Parathyroid adenoma (tissue), 2 donors: ENCODE results near the gene PRC1.

Experiments
- H2AFZ ChIP-seq: fragments of 300-600 bp; sonication (generic); one replicate; pipeline ENCODE4 v1.7.0; 2017; ENCODE audit warnings: antibody characterized with exemption, mild to moderate bottlenecking
- H3K27ac ChIP-seq: fragments of 300-600 bp; sonication (generic); one replicate; pipeline ENCODE4 v1.7.0; 2017
- H3K27me3 ChIP-seq: fragments of 300-600 bp; sonication (generic); one replicate; pipeline ENCODE4 v1.7.0; 2017; ENCODE audit warnings: low read length; ENCODE audit not compliant: control insufficient read depth, insufficient read depth
- H3K36me3 ChIP-seq: fragments of 300-600 bp; sonication (generic); one replicate; pipeline ENCODE4 v1.7.0; 2017; ENCODE audit warnings: low read length; ENCODE audit not compliant: control insufficient read depth, insufficient read depth
- H3K4me1 ChIP-seq: fragments of 300-600 bp; sonication (generic); one replicate; pipeline ENCODE4 v1.7.0; 2017; ENCODE audit warnings: control low read depth
- H3K4me2 ChIP-seq: fragments of 300-600 bp; sonication (generic); one replicate; pipeline ENCODE4 v1.7.0; 2017; ENCODE audit warnings: low read length
- H3K4me3 ChIP-seq: fragments of 300-600 bp; sonication (generic); one replicate; pipeline ENCODE4 v1.7.0; 2017; ENCODE audit warnings: low read depth, low read length
- H3K79me2 ChIP-seq: fragments of 300-600 bp; sonication (generic); one replicate; pipeline ENCODE4 v1.7.0; 2017; ENCODE audit warnings: control low read depth
- H3K9ac ChIP-seq: fragments of 300-600 bp; sonication (generic); one replicate; pipeline ENCODE4 v1.7.0; 2017; ENCODE audit warnings: mild to moderate bottlenecking
- H3K9me3 ChIP-seq: fragments of 300-600 bp; sonication (generic); one replicate; pipeline ENCODE4 v1.7.0; 2017; ENCODE audit warnings: low read length; ENCODE audit not compliant: control insufficient read depth
- CTCF ChIP-seq: fragments of 300-600 bp; sonication (generic); IDR thresholded peaks from one replicate; pipeline ENCODE4 v1.7.0; 2017; ENCODE audit warnings: antibody characterized with exemption, mild to moderate bottlenecking
- donor health status: primary hyperparathyroidism.

The PRC1 gene

GRCh38 chr15:90933301-90933700, 61.0 kb downstream of the PRC1 start:
- no peak for TF ChIP-seq CTCF
- H3K9ac ChIP-seq: no peak overlapping the region
- no peak overlapping the region for H3K4me2 ChIP-seq
- no peak overlapping the region for H3K4me3 ChIP-seq
- no peaks in the 10 kb centered on the region for H3K36me3 ChIP-seq
- H3K4me1 ChIP-seq: peaks cover 6% of the 10 kb centered on the region
- no peak overlapping the region for H3K27ac ChIP-seq
- H2AFZ ChIP-seq: no peak overlapping the region
- H3K27me3 ChIP-seq: no peaks in the 10 kb centered on the region
- no peaks in the 10 kb centered on the region for H3K9me3 ChIP-seq
- H3K79me2 ChIP-seq: no peaks in the 10 kb centered on the region

- Histone ChIP-seq H3K36me3 (no peaks in the 10 kb centered on the region), H3K79me2 (no peaks in the 10 kb centered on the region), H3K4me2 (peak overlapping the region; percentile 95), H3K27me3 (no peaks in the 10 kb centered on the region), H3K4me3 (no peak overlapping the region), H2AFZ (peak overlapping the region; percentile 83), H3K27ac (peak overlapping the region; percentile 83), H3K4me1 (peaks cover 6% of the 10 kb centered on the region), H3K9ac (no peak overlapping the region), H3K9me3 (no peaks in the 10 kb centered on the region)
- no peak for TF ChIP-seq CTCF
Measured at GRCh38 chr15:90932660-90932991, 61.7 kb downstream of the PRC1 start.

- no peaks in the 10 kb centered on the region for H3K9me3 ChIP-seq
- peak within 1 kb of the TSS; percentile 83 for H2AFZ ChIP-seq
- H3K4me3 ChIP-seq: peak within 1 kb of the TSS; percentile 78
- H3K27ac ChIP-seq: peak within 1 kb of the TSS; percentile 83
- peaks cover 6% of the 10 kb centered on the region for H3K4me1 ChIP-seq
- H3K4me2 ChIP-seq: peak within 1 kb of the TSS; percentile 95
- H3K79me2 ChIP-seq: no peaks in the 10 kb centered on the region
- H3K9ac ChIP-seq: no peak within 1 kb of the TSS
- TF ChIP-seq CTCF: peak; percentile 84
- no peaks in the 10 kb centered on the region for H3K36me3 ChIP-seq
- H3K27me3 ChIP-seq: no peaks in the 10 kb centered on the region
Measured at GRCh38 chr15:90931828-90932659, 62.3 kb downstream of the PRC1 start, which contains the start of gene HDDC3. HDDC3 (minus strand) TSS chr15:90932549; CDS start chr15:90932540, 9 bp downstream.

GRCh38 chr15:90931575-90931827, 62.8 kb downstream of the PRC1 start:
- H3K9me3 ChIP-seq: no peaks in the 10 kb centered on the region
- peak overlapping the region; percentile 78 for H3K4me3 ChIP-seq
- no peak for TF ChIP-seq CTCF
- H3K27me3 ChIP-seq: no peaks in the 10 kb centered on the region
- no peaks in the 10 kb centered on the region for H3K79me2 ChIP-seq
- H3K9ac ChIP-seq: no peak overlapping the region
- no peaks in the 10 kb centered on the region for H3K36me3 ChIP-seq
- peaks cover 6% of the 10 kb centered on the region for H3K4me1 ChIP-seq
- peak overlapping the region; percentile 95 for H3K4me2 ChIP-seq
- H2AFZ ChIP-seq: peak overlapping the region; percentile 83
- peak overlapping the region; percentile 83 for H3K27ac ChIP-seq
